ENCODE measurements around the gene RARA.

RARA gene

DNA sequence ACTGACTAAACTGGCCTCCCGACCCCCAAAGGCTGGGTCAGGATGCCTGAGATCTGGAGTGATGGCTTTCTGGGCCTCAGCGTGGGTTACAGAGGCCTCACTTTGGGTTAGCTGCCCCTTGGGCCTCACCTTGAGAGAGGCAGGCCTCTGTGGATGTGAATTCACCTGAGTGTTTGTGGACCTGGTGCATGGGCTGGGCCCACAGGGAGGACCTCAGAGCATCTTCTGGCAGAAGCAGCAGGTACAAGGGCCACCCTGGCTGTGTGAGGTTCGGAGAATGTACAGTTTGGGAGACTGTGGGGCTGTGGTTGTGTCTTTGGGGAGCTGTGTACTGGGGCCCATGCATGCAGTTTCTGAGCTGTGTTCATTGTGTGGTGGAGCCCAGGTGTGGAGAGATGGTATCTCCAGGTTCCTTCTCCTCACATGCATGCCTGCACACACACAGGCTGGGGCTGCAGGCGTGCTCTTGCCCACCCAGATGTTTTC lies 18.3 kb downstream of the RARA start:
- TF ChIP-seq, protein P1, sequence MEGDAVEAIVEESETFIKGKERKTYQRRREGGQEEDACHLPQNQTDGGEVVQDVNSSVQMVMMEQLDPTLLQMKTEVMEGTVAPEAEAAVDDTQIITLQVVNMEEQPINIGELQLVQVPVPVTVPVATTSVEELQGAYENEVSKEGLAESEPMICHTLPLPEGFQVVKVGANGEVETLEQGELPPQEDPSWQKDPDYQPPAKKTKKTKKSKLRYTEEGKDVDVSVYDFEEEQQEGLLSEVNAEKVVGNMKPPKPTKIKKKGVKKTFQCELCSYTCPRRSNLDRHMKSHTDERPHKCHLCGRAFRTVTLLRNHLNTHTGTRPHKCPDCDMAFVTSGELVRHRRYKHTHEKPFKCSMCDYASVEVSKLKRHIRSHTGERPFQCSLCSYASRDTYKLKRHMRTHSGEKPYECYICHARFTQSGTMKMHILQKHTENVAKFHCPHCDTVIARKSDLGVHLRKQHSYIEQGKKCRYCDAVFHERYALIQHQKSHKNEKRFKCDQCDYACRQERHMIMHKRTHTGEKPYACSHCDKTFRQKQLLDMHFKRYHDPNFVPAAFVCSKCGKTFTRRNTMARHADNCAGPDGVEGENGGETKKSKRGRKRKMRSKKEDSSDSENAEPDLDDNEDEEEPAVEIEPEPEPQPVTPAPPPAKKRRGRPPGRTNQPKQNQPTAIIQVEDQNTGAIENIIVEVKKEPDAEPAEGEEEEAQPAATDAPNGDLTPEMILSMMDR (conservative IDR thresholded peaks at IDR 0.05; ENCODE audit: low read depth, low read length), result no peak
- H3K36me3 ChIP-seq (ENCODE audit: insufficient read depth), result no peaks in the 10 kb centered on the region
- no peaks in the 10 kb centered on the region for H3K27me3 ChIP-seq (ENCODE audit: insufficient read depth, low read depth)
- peak overlapping the region; percentile 93 for H3K27ac ChIP-seq
- peak overlapping the region; percentile 86 for H3K4me2 ChIP-seq
- H4K20me1 ChIP-seq (ENCODE audit: insufficient read depth), result peaks cover 16% of the 10 kb centered on the region; the same call in 1 of the 2 replicates
- H3K4me3 ChIP-seq (IDR thresholded peaks at IDR 0.05; ENCODE audit: insufficient read depth, low read depth, low read length), result no peak overlapping the region
- peaks cover 90% of the 10 kb centered on the region for H3K4me1 ChIP-seq (ENCODE audit: low read depth, poor library complexity, severe bottlenecking)
- peaks cover 99% of the 10 kb centered on the region for H3K79me2 ChIP-seq (ENCODE audit: insufficient read depth, low read depth)
- no peak overlapping the region for H2AFZ ChIP-seq (ENCODE audit: low read depth)
- peak overlapping the region; percentile 50; the same call in 1 of the 2 replicates for H3K9ac ChIP-seq

DNA sequence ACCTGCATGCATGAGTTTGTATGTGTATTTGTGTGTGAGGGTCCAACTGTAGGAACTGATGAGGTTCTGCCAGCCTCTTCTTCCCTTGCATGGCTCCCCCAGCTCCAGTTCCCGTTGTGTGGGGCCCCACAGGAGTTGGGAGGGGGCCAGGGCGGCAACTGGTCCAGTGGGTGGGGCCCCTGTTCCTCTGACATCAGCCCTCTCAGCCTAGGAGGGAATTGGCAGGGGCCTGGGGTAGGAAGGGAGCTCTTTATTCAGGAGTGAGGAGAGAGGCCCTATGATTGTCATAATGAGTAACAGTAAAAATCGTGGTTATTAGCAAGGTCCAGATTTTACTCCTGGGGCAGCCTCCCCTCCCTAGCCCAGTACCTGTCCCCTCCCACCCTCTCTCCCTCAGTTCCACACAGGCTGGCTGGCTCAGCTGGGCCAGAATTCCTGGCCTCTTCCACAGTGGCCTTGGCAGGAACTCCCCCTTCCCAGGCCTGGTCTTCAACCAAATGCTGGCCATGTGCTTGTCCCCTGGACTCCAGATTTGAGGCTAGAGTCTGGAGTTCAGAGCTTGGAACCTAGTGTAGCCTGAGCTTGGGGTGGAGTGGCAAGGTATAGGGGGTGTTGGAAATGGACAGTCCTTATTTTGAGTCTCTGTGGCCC lies 18.9 kb downstream of the RARA start:
- peaks cover 99% of the 10 kb centered on the region for H3K79me2 ChIP-seq (ENCODE audit: insufficient read depth, low read depth)
- TF ChIP-seq, protein P1 (conservative IDR thresholded peaks at IDR 0.05; ENCODE audit: low read depth, low read length), result no peak
- H3K27ac ChIP-seq, result peak overlapping the region; percentile 93

DNA sequence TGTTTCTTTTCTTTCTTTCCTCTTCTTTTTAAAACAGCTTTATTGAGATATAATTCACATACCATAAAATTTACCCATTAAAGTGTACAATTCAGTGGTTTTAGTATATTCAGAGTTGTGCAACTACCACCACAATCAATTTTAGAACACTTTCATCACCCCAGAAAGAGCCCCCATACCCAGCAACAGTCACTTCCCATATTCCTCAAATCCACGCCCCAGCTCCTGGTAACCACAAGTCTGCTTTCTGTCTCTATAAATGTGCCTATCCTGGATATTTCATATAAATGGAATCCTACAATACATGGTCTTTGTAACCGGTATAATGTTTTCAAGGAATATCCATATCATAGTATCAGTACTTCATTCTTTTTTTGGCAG lies 19.4 kb downstream of the RARA start:
- Histone ChIP-seq H3K27ac (peak overlapping the region; percentile 93), H3K4me3 (IDR thresholded peaks at IDR 0.05; ENCODE audit: insufficient read depth, low read depth, low read length) (no peak overlapping the region), H2AFZ (ENCODE audit: low read depth) (no peak overlapping the region), H3K36me3 (ENCODE audit: insufficient read depth) (no peaks in the 10 kb centered on the region), H3K4me2 (peak overlapping the region; percentile 86), H4K20me1 (ENCODE audit: insufficient read depth) (peaks cover 16% of the 10 kb centered on the region; the same call in 1 of the 2 replicates), H3K27me3 (ENCODE audit: insufficient read depth, low read depth) (no peaks in the 10 kb centered on the region), H3K9ac (peak overlapping the region; percentile 8; the same call in 1 of the 2 replicates), H3K4me1 (ENCODE audit: low read depth, poor library complexity, severe bottlenecking) (peaks cover 86% of the 10 kb centered on the region), H3K79me2 (ENCODE audit: insufficient read depth, low read depth) (peaks cover 99% of the 10 kb centered on the region)
- TF ChIP-seq, protein P1 (conservative IDR thresholded peaks at IDR 0.05; ENCODE audit: low read depth, low read length), result no peak

More for the DNA sequence above, 18.9 kb downstream of the RARA start:
- peak overlapping the region; percentile 8; the same call in 1 of the 2 replicates for H3K9ac ChIP-seq
- peaks cover 16% of the 10 kb centered on the region; the same call in 1 of the 2 replicates for H4K20me1 ChIP-seq (ENCODE audit: insufficient read depth)
- peaks cover 89% of the 10 kb centered on the region for H3K4me1 ChIP-seq (ENCODE audit: low read depth, poor library complexity, severe bottlenecking)
- H3K4me2 ChIP-seq, result peak overlapping the region; percentile 86
- no peaks in the 10 kb centered on the region for H3K36me3 ChIP-seq (ENCODE audit: insufficient read depth)
- H3K4me3 ChIP-seq (IDR thresholded peaks at IDR 0.05; ENCODE audit: insufficient read depth, low read depth, low read length), result no peak overlapping the region
- no peaks in the 10 kb centered on the region for H3K27me3 ChIP-seq (ENCODE audit: insufficient read depth, low read depth)
- no peak overlapping the region for H2AFZ ChIP-seq (ENCODE audit: low read depth)

DNA sequence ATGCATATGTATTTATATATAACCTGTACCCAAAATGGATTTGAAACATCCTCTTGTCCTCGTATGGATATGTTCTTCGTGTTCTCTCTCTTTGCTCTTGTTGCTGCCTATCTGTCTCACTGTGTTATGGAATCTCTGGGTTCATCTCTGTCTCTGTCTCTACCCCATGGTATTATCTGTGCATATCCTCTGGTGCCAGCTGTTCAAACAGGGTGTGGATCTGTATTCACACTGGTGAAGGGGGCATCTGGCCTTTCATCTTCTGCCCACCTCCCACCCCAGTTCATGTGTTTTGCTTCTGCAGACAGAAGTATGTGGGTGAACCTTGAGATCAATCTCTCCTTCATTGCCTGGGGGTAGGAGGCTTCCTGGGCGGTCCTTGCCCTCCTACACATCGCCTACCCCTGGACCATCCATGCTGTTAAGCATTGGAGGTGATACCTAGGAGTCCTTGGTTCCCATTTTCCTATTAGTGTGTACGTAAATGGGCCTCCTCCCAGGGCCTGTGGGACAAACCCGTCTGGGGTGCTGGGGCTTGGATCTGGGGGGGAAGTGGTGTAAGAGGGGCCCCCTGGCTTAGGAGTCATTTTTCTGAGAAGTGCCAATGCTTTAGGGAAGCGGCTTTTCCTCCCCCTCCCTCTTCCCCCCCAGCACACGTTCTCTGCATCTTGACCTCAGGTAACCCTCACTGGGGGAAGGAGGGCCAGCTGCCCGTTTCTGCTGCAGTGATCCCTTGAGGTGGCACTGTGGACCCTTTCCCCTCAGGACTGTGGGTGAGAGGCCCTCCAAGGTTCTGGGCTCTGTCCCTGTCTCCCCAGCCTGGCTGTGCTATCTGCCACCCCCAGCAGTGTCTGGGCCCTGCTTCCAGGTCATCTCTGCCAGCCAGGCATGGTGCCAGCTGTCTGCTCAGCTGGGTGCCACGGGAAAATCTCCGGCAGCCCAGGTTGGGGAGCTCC lies 21.1 kb downstream of the RARA start:
- H3K27me3 ChIP-seq (ENCODE audit: insufficient read depth, low read depth), result no peaks in the 10 kb centered on the region
- H4K20me1 ChIP-seq (ENCODE audit: insufficient read depth), result peaks cover 24% of the 10 kb centered on the region; the same call in 1 of the 2 replicates
- H3K79me2 ChIP-seq (ENCODE audit: insufficient read depth, low read depth), result peaks cover 100% of the 10 kb centered on the region
- no peak overlapping the region; the same call in 1 of the 2 replicates for H3K27ac ChIP-seq
- H3K4me3 ChIP-seq (IDR thresholded peaks at IDR 0.05; ENCODE audit: insufficient read depth, low read depth, low read length), result no peak overlapping the region
- peaks cover 84% of the 10 kb centered on the region for H3K4me1 ChIP-seq (ENCODE audit: low read depth, poor library complexity, severe bottlenecking)
- H3K9ac ChIP-seq, result no peak overlapping the region; the same call in 1 of the 2 replicates
- TF ChIP-seq, protein P1 (conservative IDR thresholded peaks at IDR 0.05; ENCODE audit: low read depth, low read length), result no peak
- no peak overlapping the region for H2AFZ ChIP-seq (ENCODE audit: low read depth)
- no peaks in the 10 kb centered on the region for H3K36me3 ChIP-seq (ENCODE audit: insufficient read depth)
- H3K4me2 ChIP-seq, result peak overlapping the region; percentile 48; the same call in 1 of the 2 replicates

Data from KMS-11 (cell line).